Naive thymus-derived CD4-positive, alpha-beta T cell (primary cell): Measurements from ENCODE around the gene DCAF11. TPM values are rescaled to one million over a fixed set of nuclear protein-coding genes. Genes with fewer than 3 reads are reported as not detected.

Experiments
- ATAC-seq: fragments of 150-1000 bp; cut with Tn5 transposase; 2 replicates; pipeline ENCODE4 v1.10.0; 2021; ENCODE audit warnings: mild to moderate bottlenecking, moderate library complexity
- CTCF ChIA-PET: fragments of 350-600 bp; sonication (Branson Sonifier 250); formaldehyde crosslinking; loops from one replicate; lab custom pipeline; 2021; ENCODE audit warnings: antibody characterized with exemption; lab: Charles Lee
- POLR2A ChIA-PET: fragments of 350-600 bp; sonication (Branson Sonifier 250); formaldehyde crosslinking; loops from one replicate; lab custom pipeline; 2021; ENCODE audit warnings: antibody characterized with exemption, inconsistent platforms; lab: Charles Lee
- DNase-seq, 9 donors: peaks; one replicate each; pipeline versions ENCODE4 v3.0.0 to v3.0.0-alpha.2; 2020 to 2022; ENCODE audit warnings: mixed read lengths in 1 of 9
- H3K27ac ChIP-seq: one replicate; pipeline ENCODE4 v1.7.0; 2013; ENCODE audit warnings: mild to moderate bottlenecking, low read depth, low read length, moderate library complexity
- H3K27me3 ChIP-seq, 2 donors: one replicate each; pipeline ENCODE4 v1.7.0; 2013; ENCODE audit warnings: low read length in 2 of 2, mild to moderate bottlenecking in 2 of 2, moderate library complexity in 2 of 2; ENCODE audit not compliant: control insufficient read depth in 2 of 2, insufficient read depth in 2 of 2
- H3K36me3 ChIP-seq, 3 experiments: 1 replicate in 2 of 3; 2 replicates in 1 of 3; pipeline ENCODE4 v1.7.0; 2013; ENCODE audit warnings: low read length in 3 of 3, mild to moderate bottlenecking in 3 of 3, moderate library complexity in 1 of 3; ENCODE audit not compliant: insufficient read depth in 3 of 3, control insufficient read depth in 2 of 3
- H3K4me1 ChIP-seq, 2 donors: one replicate each; pipeline ENCODE4 v1.7.0; 2013; ENCODE audit warnings: low read length in 2 of 2, mild to moderate bottlenecking in 2 of 2, moderate library complexity in 1 of 2; ENCODE audit not compliant: control insufficient read depth in 2 of 2, insufficient read depth in 2 of 2
- H3K4me3 ChIP-seq: 2 replicates; pipeline ENCODE4 v1.7.0; 2013; ENCODE audit warnings: mild to moderate bottlenecking, low read length
- H3K9me3 ChIP-seq, 3 experiments: 1 replicate in 2 of 3; 2 replicates in 1 of 3; pipeline ENCODE4 v1.7.0; 2013; ENCODE audit warnings: low read length in 3 of 3; ENCODE audit not compliant: control insufficient read depth in 2 of 3
- H3K27ac Mint-ChIP-seq, 9 donors: one replicate each; pipeline ENCODE4 v1.8.0; 2020 to 2022; ENCODE audit warnings: mixed read lengths in 9 of 9, mild to moderate bottlenecking in 8 of 9, moderate library complexity in 5 of 9, inconsistent platforms in 2 of 9
- H3K27me3 Mint-ChIP-seq, 5 donors: one replicate each; pipeline ENCODE4 v1.8.0; 2021 to 2022; ENCODE audit warnings: mixed read lengths in 5 of 5, mild to moderate bottlenecking in 1 of 5
- H3K36me3 Mint-ChIP-seq, 5 donors: one replicate each; pipeline ENCODE4 v1.8.0; 2020 to 2022; ENCODE audit warnings: mixed read lengths in 5 of 5, mild to moderate bottlenecking in 3 of 5, inconsistent platforms in 1 of 5
- H3K4me1 Mint-ChIP-seq, 7 donors: one replicate each; pipeline ENCODE4 v1.8.0; 2020 to 2022; ENCODE audit warnings: mixed read lengths in 7 of 7, mild to moderate bottlenecking in 3 of 7, inconsistent platforms in 1 of 7
- H3K4me3 Mint-ChIP-seq, 10 donors: one replicate each; pipeline ENCODE4 v1.8.0; 2020 to 2022; ENCODE audit warnings: mild to moderate bottlenecking in 10 of 10, mixed read lengths in 10 of 10, moderate library complexity in 6 of 10, inconsistent platforms in 2 of 10
- H3K9me3 Mint-ChIP-seq, 11 donors: one replicate each; pipeline ENCODE4 v1.8.0; 2020 to 2022; ENCODE audit warnings: mixed read lengths in 11 of 11, mild to moderate bottlenecking in 4 of 11, inconsistent platforms in 1 of 11, moderate library complexity in 1 of 11
- intact Hi-C, 2 donors: fragments of 100-400 bp; cut with micrococcal nuclease; formaldehyde crosslinking; loops; one replicate each; pipeline ENCODE4 v1.15.1; 2023
- polyA plus RNA-seq, 2 donors: library from polyadenylated mRNA; unstranded; fragments of 300-500 nt; fragmentation: Illumina TruSeq; gene quantifications; one replicate each; pipeline ENCODE4 v1.2.3, GENCODE V29; 2021
- total RNA-seq, 6 experiments: library from RNA in 5 of 6; stranded (reverse) in 5 of 6; gene quantifications; 1 replicate in 5 of 6; 2 replicates in 1 of 6; pipeline ENCODE4 v1.2.3 and lab custom pipeline; 2021 to 2026

DCAF11 gene
- total and polyA plus RNA-seq, 7 experiments from 2014 or later = 69.1 to 97.0 (median 83.3) TPM

GRCh38 chr14:24150567-24150966 is 36.0 kb downstream of the DCAF11 start:
- no peaks in the 10 kb centered on the region for H3K27me3 ChIP-seq
- Mint-ChIP-seq H3K4me1 (peaks cover 24 to 48% (median 36%) of the 10 kb centered on the region in 7 donors), H3K9me3 (no peaks in the 10 kb centered on the region), H3K27me3 (no peaks in the 10 kb centered on the region), H3K27ac (peak overlapping the region in 5 of 9 donors; percentile 18 to 68 (median 28)), H3K4me3 (peak overlapping the region in 5 of 10 donors; percentile 20 to 56 (median 50)), H3K36me3 (peaks cover 0 to 50% (median 19%) of the 10 kb centered on the region in 5 donors)
- ATAC-seq = no peak
- no peaks in the 10 kb centered on the region for H3K9me3 ChIP-seq
- H3K36me3 ChIP-seq = peaks cover 17 to 58% (median 26%) of the 10 kb centered on the region in 3 experiments
- no peak for DNase-seq
- H3K4me3 ChIP-seq = no peak overlapping the region
- intact Hi-C loops = no loop called here
- ChIA-PET CTCF (interaction anchor here (1.0 to 1.6 kb wide), 4 partner anchors 10 to 157 kb away, joined by 3 to 14 read pairs (median 5); no protein-coding TSS in a partner anchor), POLR2A (interaction anchor here (0.5 to 11.1 kb wide), 11 partner anchors 10 to 119 kb away, joined by 3 to 139 read pairs (median 5); partner anchors contain the start of genes EMC9, IPO4, IRF9 and PSME1)
- no peak overlapping the region for H3K27ac ChIP-seq
- H3K4me1 ChIP-seq = peaks cover 23 to 28% of the 10 kb centered on the region in 2 donors

- peaks cover 0 to 50% (median 23%) of the 10 kb centered on the region in 5 donors for H3K36me3 Mint-ChIP-seq
- DNase-seq = no peak
- intact Hi-C loops = no loop called here
Measured at GRCh38 chr14:24150993-24151392, 36.4 kb downstream of the DCAF11 start.

GRCh38 chr14:24151404-24152080 is 37.0 kb downstream of the DCAF11 start:
- no peaks in the 10 kb centered on the region for H3K27me3 ChIP-seq
- H3K9me3 Mint-ChIP-seq = no peaks in the 10 kb centered on the region
- peak overlapping the region in 1 of 9 donors; percentile 22 for H3K27ac Mint-ChIP-seq
- H3K4me1 ChIP-seq = peaks cover 18 to 21% of the 10 kb centered on the region in 2 donors
- POLR2A ChIA-PET = interaction anchor here (0.6 to 11.1 kb wide), 9 partner anchors 9 to 53 kb away, joined by 3 to 139 read pairs (median 3); partner anchors contain the start of genes EMC9, IPO4, IRF9 and PSME1
- H3K27me3 Mint-ChIP-seq = no peaks in the 10 kb centered on the region
- peaks cover 0 to 48% (median 24%) of the 10 kb centered on the region in 5 donors for H3K36me3 Mint-ChIP-seq
- H3K9me3 ChIP-seq = no peaks in the 10 kb centered on the region
- ATAC-seq (no peak), DNase-seq (no peak)
- H3K4me3 ChIP-seq = no peak overlapping the region
- H3K4me1 Mint-ChIP-seq = peaks cover 19 to 38% (median 29%) of the 10 kb centered on the region in 7 donors
- intact Hi-C loops = no loop called here
- CTCF ChIA-PET = interaction anchor here (1.1 to 1.6 kb wide), 3 partner anchors 9 to 156 kb away, joined by 4 to 14 read pairs (median 6); no protein-coding TSS in a partner anchor
- peaks cover 21 to 67% (median 30%) of the 10 kb centered on the region in 3 experiments for H3K36me3 ChIP-seq
- no peak overlapping the region for H3K27ac ChIP-seq
- H3K4me3 Mint-ChIP-seq = no peak overlapping the region

More at GRCh38 chr14:24150993-24151392, 36.4 kb downstream of the DCAF11 start:
- Mint-ChIP-seq H3K4me3 (peak overlapping the region in 1 of 10 donors; percentile 56), H3K4me1 (peaks cover 19 to 43% (median 32%) of the 10 kb centered on the region in 7 donors), H3K27me3 (no peaks in the 10 kb centered on the region), H3K27ac (peak overlapping the region in 3 of 9 donors; percentile 22 to 52 (median 28)), H3K9me3 (no peaks in the 10 kb centered on the region)
- ChIA-PET CTCF (interaction anchor here (1.0 to 1.6 kb wide), 4 partner anchors 9 to 156 kb away, joined by 3 to 14 read pairs (median 5); no protein-coding TSS in a partner anchor), POLR2A (interaction anchor here (0.5 to 11.1 kb wide), 9 partner anchors 10 to 119 kb away, joined by 3 to 139 read pairs (median 5); partner anchors contain the start of genes EMC9, IPO4, IRF9 and PSME1)
- H3K4me3 ChIP-seq = no peak overlapping the region
- H3K36me3 ChIP-seq = peaks cover 21 to 62% (median 30%) of the 10 kb centered on the region in 3 experiments
- H3K27me3 ChIP-seq = no peaks in the 10 kb centered on the region
- peaks cover 19 to 24% of the 10 kb centered on the region in 2 donors for H3K4me1 ChIP-seq
- H3K9me3 ChIP-seq = no peaks in the 10 kb centered on the region
- ATAC-seq = no peak
- no peak overlapping the region for H3K27ac ChIP-seq

DNA sequence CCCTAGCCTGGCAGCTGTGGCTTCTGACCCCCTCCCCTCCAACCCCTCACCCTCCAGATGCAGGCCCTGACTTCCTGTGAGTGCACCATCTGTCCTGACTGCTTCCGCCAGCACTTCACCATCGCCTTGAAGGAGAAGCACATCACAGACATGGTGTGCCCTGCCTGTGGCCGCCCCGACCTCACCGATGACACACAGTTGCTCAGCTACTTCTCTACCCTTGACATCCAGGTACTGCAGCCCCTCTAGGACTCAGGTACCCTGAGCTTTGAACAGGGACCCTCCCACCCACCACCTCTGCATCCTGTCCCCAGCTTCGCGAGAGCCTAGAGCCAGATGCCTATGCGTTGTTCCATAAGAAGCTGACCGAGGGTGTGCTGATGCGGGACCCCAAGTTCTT is 40.5 kb downstream of the DCAF11 start:
- ATAC-seq (no peak), DNase-seq (no peak)
- Histone ChIP-seq H3K4me3 (no peak overlapping the region), H3K27ac (peak overlapping the region; percentile 47), H3K36me3 (peaks cover 27 to 77% (median 41%) of the 10 kb centered on the region in 3 experiments), H3K27me3 (no peaks in the 10 kb centered on the region), H3K4me1 (peaks cover under 1 to 1% of the 10 kb centered on the region in 2 donors), H3K9me3 (no peaks in the 10 kb centered on the region)
- peaks cover 6 to 50% (median 25%) of the 10 kb centered on the region in 5 donors for H3K36me3 Mint-ChIP-seq
- H3K4me1 Mint-ChIP-seq = peaks cover 0 to 25% (median 11%) of the 10 kb centered on the region in 7 donors
- ChIA-PET POLR2A (interaction anchor here (0.5 to 1.7 kb wide), 8 partner anchors 8 to 88 kb away, joined by 3 to 8 read pairs (median 4); partner anchors contain the start of genes DCAF11, MDP1, NRL and PSME1), CTCF (interaction anchor here (1.2 kb wide), 1 partner anchor 9 kb away, joined by 5 read pairs; no protein-coding TSS in a partner anchor)
- H3K4me3 Mint-ChIP-seq = no peak overlapping the region
- intact Hi-C loops = no loop called here
- H3K27me3 Mint-ChIP-seq = no peaks in the 10 kb centered on the region
- H3K27ac Mint-ChIP-seq = peak overlapping the region in 5 of 9 donors; percentile 38 to 81 (median 61)
- no peaks in the 10 kb centered on the region for H3K9me3 Mint-ChIP-seq

GRCh38 chr14:24156840-24157239 is 42.3 kb downstream of the DCAF11 start:
- intact Hi-C loops = no loop called here
- CTCF ChIA-PET = interaction anchor here (0.6 kb wide), 1 partner anchor 47 kb away, joined by 4 read pairs; no protein-coding TSS in a partner anchor

GRCh38 chr14:24157331-24157730 is 42.8 kb downstream of the DCAF11 start:
- peaks cover 0 to 4% (median 0%) of the 10 kb centered on the region in 11 donors for H3K9me3 Mint-ChIP-seq
- POLR2A ChIA-PET = interaction anchor here (1.0 to 1.7 kb wide), 3 partner anchors 10 to 43 kb away, joined by 3 read pairs; partner anchors contain the start of gene IPO4
- DNase-seq = no peak
- H3K4me3 Mint-ChIP-seq = no peak overlapping the region
- intact Hi-C loops = no loop called here
- peaks cover 6 to 57% (median 28%) of the 10 kb centered on the region in 5 donors for H3K36me3 Mint-ChIP-seq
- ATAC-seq = no peak
- Histone ChIP-seq H3K27me3 (no peaks in the 10 kb centered on the region), H3K27ac (no peak overlapping the region), H3K4me3 (no peak overlapping the region), H3K4me1 (peaks cover 9 to 14% of the 10 kb centered on the region in 2 donors), H3K36me3 (peaks cover 23 to 66% (median 24%) of the 10 kb centered on the region in 3 experiments), H3K9me3 (no peaks in the 10 kb centered on the region)
- H3K27ac Mint-ChIP-seq = peak overlapping the region in 4 of 9 donors; percentile 67 to 100 (median 78)
- peaks cover 0 to 4% (median 0%) of the 10 kb centered on the region in 5 donors for H3K27me3 Mint-ChIP-seq
- CTCF ChIA-PET = interaction anchor here (0.6 kb wide), 1 partner anchor 48 kb away, joined by 4 read pairs; no protein-coding TSS in a partner anchor
- H3K4me1 Mint-ChIP-seq = peaks cover 16 to 38% (median 23%) of the 10 kb centered on the region in 7 donors

More at GRCh38 chr14:24156840-24157239, 42.3 kb downstream of the DCAF11 start:
- H3K4me3 ChIP-seq = no peak overlapping the region
- Mint-ChIP-seq H3K27me3 (peaks cover 0 to 4% (median 0%) of the 10 kb centered on the region in 5 donors), H3K36me3 (peaks cover 6 to 55% (median 27%) of the 10 kb centered on the region in 5 donors), H3K9me3 (peaks cover 0 to 4% (median 0%) of the 10 kb centered on the region in 11 donors), H3K4me3 (no peak overlapping the region), H3K4me1 (peaks cover 11 to 33% (median 21%) of the 10 kb centered on the region in 7 donors), H3K27ac (peak overlapping the region; percentile 46 to 100 (median 75))
- POLR2A ChIA-PET = interaction anchor here (1.0 to 1.7 kb wide), 3 partner anchors 10 to 59 kb away, joined by 3 to 7 read pairs (median 3); partner anchors contain the start of genes IPO4 and MDP1
- no peak for DNase-seq
- ATAC-seq = no peak
- H3K27ac ChIP-seq = no peak overlapping the region
- peaks cover 23 to 69% (median 26%) of the 10 kb centered on the region in 3 experiments for H3K36me3 ChIP-seq
- no peaks in the 10 kb centered on the region for H3K9me3 ChIP-seq
- no peaks in the 10 kb centered on the region for H3K27me3 ChIP-seq
- H3K4me1 ChIP-seq = peaks cover 9% of the 10 kb centered on the region in 2 donors
